HG02885 (cell line): Measurements from ENCODE around the gene ATP10A.

Experiments
- ATAC-seq: cut with Tn5 transposase; IDR thresholded peaks from one replicate; pipeline ENCODE4 v1.9.1; 2021; ENCODE audit warnings: mild to moderate bottlenecking; ENCODE audit not compliant: unreplicated experiment, poor library complexity

The ATP10A gene, protein sequence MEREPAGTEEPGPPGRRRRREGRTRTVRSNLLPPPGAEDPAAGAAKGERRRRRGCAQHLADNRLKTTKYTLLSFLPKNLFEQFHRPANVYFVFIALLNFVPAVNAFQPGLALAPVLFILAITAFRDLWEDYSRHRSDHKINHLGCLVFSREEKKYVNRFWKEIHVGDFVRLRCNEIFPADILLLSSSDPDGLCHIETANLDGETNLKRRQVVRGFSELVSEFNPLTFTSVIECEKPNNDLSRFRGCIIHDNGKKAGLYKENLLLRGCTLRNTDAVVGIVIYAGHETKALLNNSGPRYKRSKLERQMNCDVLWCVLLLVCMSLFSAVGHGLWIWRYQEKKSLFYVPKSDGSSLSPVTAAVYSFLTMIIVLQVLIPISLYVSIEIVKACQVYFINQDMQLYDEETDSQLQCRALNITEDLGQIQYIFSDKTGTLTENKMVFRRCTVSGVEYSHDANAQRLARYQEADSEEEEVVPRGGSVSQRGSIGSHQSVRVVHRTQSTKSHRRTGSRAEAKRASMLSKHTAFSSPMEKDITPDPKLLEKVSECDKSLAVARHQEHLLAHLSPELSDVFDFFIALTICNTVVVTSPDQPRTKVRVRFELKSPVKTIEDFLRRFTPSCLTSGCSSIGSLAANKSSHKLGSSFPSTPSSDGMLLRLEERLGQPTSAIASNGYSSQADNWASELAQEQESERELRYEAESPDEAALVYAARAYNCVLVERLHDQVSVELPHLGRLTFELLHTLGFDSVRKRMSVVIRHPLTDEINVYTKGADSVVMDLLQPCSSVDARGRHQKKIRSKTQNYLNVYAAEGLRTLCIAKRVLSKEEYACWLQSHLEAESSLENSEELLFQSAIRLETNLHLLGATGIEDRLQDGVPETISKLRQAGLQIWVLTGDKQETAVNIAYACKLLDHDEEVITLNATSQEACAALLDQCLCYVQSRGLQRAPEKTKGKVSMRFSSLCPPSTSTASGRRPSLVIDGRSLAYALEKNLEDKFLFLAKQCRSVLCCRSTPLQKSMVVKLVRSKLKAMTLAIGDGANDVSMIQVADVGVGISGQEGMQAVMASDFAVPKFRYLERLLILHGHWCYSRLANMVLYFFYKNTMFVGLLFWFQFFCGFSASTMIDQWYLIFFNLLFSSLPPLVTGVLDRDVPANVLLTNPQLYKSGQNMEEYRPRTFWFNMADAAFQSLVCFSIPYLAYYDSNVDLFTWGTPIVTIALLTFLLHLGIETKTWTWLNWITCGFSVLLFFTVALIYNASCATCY (N-terminal part only)

DNA sequence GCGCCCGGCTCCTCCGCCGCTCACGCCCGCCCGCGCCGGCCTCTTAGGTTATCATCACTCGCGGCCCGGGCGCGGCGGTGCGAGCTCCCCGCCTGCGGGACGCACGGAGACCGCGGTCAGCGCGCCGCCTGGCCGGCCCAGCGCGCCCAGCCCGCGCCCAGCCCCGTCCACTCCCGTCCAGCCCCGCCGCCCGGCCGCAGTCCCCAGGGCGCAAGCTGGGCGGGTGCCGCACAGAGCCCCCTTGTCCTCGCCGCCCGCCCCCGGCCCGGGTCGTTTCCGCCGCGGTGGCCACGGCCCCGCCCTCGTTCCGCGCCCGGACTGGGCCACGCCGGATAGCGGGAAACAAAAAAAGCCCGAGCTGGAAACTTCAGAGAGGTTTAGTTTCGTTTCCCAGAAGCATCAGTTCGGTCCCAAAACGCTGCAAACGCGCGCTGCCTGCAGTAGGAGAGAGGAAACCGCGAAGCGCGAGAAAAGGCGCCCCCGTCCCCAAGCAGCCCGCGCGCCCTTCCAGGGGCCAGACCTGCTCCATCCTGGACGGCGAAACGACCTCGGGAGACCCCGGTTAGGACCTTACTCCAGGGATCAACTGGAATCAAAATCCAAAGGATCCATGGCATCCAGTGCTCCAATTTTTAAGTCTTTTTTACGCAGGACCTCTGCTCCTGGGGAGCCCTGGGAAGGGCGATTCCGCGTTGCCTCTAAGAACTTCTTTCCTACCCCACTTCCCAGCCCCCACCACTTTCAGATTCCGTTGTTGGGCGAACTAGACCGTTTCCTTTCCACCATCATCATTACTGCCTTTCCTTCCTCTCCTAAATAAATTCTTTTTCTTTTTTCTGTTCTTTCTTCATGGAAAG is at the start of gene ATP10A:
Gene ATP10A, minus strand, starts transcription at position 217 of the 857 bp plus-strand sequence. CDS start 231 bp downstream, outside the sequence.
- ATAC-seq: no peak

DNA sequence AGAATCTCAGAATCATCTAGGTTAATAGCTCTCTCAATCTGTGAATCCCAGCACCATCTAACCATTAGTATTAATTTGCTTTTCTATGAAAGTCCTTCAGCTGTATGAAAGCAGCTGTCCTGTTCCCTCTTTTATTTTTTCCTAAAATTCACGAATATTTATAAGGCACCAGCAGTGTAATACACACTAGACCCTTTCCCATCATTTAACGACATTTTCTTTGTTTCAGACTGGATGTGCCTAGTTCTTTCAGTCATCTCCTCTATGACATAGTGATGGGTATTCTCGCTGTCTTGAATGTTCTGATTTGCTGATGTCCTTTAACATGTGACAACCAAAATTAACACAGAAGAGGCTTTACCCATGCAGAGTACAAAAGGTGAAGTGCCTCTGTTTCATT is 48.9 kb upstream of the ATP10A start:
- ATAC-seq: no peak

- no peak for ATAC-seq
Observed at GRCh38 chr15:25910832-25911231, 47.7 kb upstream of the ATP10A start.

DNA sequence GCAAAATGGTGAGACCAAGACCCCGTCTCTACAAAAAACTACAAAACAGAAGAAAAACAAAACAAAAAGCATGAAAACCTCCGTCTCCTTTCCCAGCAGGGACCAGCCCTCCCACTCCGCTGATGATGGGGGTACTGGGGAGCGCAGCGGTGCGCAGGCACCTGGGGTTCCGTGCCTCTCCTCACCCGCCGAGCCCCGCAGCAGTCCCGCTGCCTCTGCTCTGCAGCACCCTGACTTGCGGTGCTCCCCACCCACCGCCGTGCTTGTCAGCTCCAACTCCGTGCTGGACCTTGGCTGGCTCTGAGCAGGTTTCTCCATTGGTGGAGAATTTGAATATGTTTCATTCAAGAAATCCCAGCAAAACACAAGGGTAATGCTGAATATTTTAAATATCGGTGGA is 46.7 kb upstream of the ATP10A start:
- no peak for ATAC-seq

GRCh38 chr15:25909325-25909724 is 46.2 kb upstream of the ATP10A start:
- ATAC-seq: no peak

GRCh38 chr15:25905140-25905539 is 42.0 kb upstream of the ATP10A start:
- no peak for ATAC-seq

- ATAC-seq: no peak
Observed at GRCh38 chr15:25903024-25903581, 40.0 kb upstream of the ATP10A start.

DNA sequence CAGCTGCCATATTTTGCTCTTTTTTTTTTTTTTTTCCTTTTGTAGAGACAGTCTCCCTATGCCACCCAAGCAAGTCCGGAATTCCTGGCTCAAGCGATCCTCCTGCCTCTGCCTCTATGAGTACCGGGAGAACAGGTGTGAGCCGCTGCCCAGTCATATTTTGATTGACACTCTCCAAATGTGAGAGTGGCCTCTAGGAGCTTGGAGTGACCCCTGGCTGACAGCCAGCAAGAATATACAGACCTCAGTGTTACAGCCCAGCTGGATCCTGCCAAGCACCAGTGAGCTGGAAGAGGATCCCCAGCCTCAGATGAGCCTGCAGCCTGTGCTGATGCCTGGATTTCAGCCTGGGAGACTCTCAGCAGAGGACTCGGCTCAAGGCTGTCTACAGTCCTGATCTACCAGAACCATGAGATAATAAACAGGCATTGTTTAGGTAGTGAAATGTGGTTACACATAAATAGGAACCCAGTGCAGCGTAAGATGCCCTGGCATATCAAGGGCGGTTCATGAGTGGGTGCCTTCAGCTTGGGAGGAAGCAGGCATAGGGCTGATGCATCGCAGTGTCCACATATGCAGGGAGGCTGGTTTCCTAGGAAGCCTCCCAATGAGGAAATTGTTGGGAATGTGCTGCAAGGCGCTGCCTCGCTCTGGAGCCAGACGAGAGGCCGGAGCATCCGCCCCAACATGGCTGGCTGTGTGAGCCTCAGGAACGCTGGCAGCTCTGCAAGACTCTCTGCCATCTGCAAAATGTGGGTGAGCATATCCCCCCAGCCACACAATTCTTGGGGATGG is 38.9 kb upstream of the ATP10A start:
- no peak for ATAC-seq

GRCh38 chr15:25900901-25901300 is 37.8 kb upstream of the ATP10A start:
- ATAC-seq: no peak

- no peak for ATAC-seq
Observed at GRCh38 chr15:25900431-25900830, 37.3 kb upstream of the ATP10A start.

DNA sequence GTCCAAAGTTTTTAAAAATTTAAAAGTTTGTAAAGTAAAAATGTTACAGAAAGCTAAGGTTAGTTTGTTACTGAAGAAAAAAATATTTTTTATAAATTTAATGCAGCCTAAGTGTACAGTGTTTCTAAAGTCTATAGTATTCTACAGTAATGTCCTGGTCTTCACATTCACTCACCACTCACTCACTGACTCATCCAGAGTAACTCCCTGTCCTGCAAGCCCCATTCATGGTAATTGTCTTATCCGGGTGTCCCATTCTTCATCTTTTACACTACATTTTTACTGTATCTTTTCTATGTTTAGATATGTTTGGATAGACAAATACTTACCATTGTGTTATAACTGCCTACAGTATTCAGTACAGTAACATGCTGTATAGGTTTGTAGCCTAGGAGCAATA is 36.7 kb upstream of the ATP10A start:
- no peak for ATAC-seq

DNA sequence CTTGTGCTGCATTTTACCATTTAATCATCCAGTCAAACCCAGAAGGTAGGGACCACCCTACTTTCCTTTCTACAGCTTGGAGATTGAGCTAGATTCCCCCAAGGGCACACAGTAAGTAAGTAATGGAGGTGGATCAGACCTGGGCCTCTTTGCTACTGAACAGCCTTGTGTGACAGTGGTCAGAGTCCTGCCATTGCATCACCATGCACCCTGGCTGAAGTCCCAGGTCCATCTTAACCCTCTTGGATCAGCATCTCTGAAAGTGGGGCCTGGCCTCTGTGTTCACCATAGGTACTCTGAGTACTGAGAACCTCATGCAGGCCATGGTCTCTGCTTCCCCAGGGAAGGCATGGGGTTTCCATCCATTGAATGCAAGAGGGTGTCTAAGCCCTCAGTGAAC is 34.5 kb upstream of the ATP10A start:
- no peak for ATAC-seq

GRCh38 chr15:25894371-25894902 is 31.3 kb upstream of the ATP10A start:
- ATAC-seq: no peak

- ATAC-seq: no peak
Observed at GRCh38 chr15:25893596-25893995, 30.5 kb upstream of the ATP10A start.

DNA sequence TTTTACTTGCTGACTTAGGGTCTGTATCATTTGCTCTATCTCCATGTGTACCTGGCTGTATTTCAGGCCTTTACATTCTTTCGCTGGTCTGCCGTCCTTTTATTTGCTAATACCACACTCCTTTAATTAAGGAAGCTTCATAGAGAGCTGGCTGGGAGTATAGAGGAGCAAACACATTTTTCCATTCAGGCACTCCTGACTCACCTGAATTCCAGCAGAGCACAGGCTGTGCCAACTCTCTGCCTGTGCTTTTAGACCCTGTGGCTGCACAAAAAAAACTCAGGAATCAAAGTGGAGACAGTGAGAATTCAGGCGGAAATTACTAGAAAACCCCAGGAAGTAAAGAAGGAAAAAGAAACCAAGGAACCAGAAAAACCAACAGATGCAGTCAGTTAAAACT is 29.0 kb upstream of the ATP10A start:
- no peak for ATAC-seq

DNA sequence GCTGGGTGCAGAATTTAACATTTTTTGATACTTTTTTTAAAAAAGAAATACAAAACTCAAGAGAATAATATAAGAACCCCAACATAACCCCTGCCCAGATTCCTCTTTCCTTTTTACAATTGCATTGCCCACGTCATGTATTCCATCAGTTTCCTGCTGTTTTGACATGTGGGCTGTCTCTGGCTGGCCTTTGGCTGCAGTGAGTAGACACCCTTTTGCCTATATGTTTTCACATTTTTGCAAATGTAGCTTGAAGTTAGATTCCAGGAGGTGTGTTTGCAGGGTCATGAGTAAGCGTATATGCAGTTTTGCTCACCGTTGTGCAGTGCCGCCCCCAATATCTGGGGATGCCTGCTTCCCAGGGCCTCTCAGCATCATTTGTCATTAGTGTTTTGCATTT is 28.0 kb upstream of the ATP10A start:
- ATAC-seq: no peak

- no peak for ATAC-seq
Observed at GRCh38 chr15:25890529-25890928, 27.4 kb upstream of the ATP10A start.

GRCh38 chr15:25887870-25888269 is 24.7 kb upstream of the ATP10A start:
- ATAC-seq: no peak
